Gastroesophageal sphincter (tissue), 4 donors: ENCODE results near the gene SBDS. TPM values are rescaled to one million over a fixed set of nuclear protein-coding genes. Genes with fewer than 3 reads are reported as not detected.

Experiments used
- ATAC-seq: fragments of 150-250 bp; one replicate; pipeline ENCODE4 v1.9.1; 2016; ENCODE audit warnings: mild to moderate bottlenecking, moderate library complexity
- H3K27ac ChIP-seq, 4 donors: fragments of 200-600 bp; sonication (generic) in 3 of 4; 1 replicate in 3 of 4; 2 replicates in 1 of 4; pipeline ENCODE4 v1.5.1; 2016 to 2019
- H3K27me3 ChIP-seq: fragments of 200-600 bp; sonication (generic); one replicate; pipeline ENCODE4 v1.5.1; 2019
- H3K36me3 ChIP-seq, 2 donors: fragments of 200-600 bp; sonication (generic); one replicate each; pipeline ENCODE4 v1.5.1; 2019; ENCODE audit warnings: control low read depth in 1 of 2
- H3K4me1 ChIP-seq, 3 donors: fragments of 200-600 bp; sonication (generic); 1 replicate in 2 of 3; 2 replicates in 1 of 3; pipeline ENCODE4 v1.5.1; 2016 to 2019; ENCODE audit warnings: control low read depth in 2 of 3
- H3K4me3 ChIP-seq, 2 donors: fragments of 200-600 bp; sonication (generic); one replicate each; pipeline ENCODE4 v1.5.1; 2019; ENCODE audit warnings: mild to moderate bottlenecking in 1 of 2, moderate library complexity in 1 of 2
- H3K9me3 ChIP-seq, 3 donors: fragments of 200-600 bp; sonication (generic); one replicate each; pipeline ENCODE4 v1.5.1; 2017 to 2019; ENCODE audit warnings: control low read depth in 2 of 3
- EP300 ChIP-seq: sonication (generic); formaldehyde crosslinking; IDR thresholded peaks from one replicate; pipeline ENCODE4 v1.6.1; 2017; ENCODE audit warnings: antibody characterized with exemption, mild to moderate bottlenecking
- POLR2A ChIP-seq, 2 donors: fragments of 450-650 bp; IDR thresholded peaks; one replicate each; pipeline ENCODE4 v1.6.1; 2017; ENCODE audit warnings: antibody characterized with exemption in 2 of 2, mild to moderate bottlenecking in 2 of 2, moderate library complexity in 1 of 2
- POLR2AphosphoS5 ChIP-seq: sonication (generic); formaldehyde crosslinking; IDR thresholded peaks from one replicate; pipeline ENCODE4 v1.6.1; 2017; ENCODE audit warnings: antibody characterized with exemption
- WGBS, 2 donors: methylation state at CpG; one replicate each; pipeline ENCODE4 v1.1.5; 2018; ENCODE audit warnings: low coverage in 1 of 2; 5-methylcytosine and 5-hydroxymethylcytosine counted together
- total RNA-seq, 4 donors: library from RNA; depleted of rRNA; stranded (reverse); fragments of >200 nt; gene quantifications; one replicate each; pipeline ENCODE4 v1.1.0, GENCODE V29; 2016
- TF ChIP-seq, protein P1 (sequence below), 4 experiments: fragments of 200-600 bp in 2 of 4; fragments of 450-650 bp in 2 of 4; sonication (generic) in 1 of 4; IDR thresholded peaks; one replicate each; pipeline ENCODE4 v1.5.1; 2017 to 2019; ENCODE audit warnings: antibody characterized with exemption in 4 of 4, mild to moderate bottlenecking in 2 of 4, moderate library complexity in 2 of 4

Gene SBDS
- total RNA-seq, 4 donors from 2014 or later: 210 to 340 (median 304) TPM

- Histone ChIP-seq H3K36me3 (peaks cover 0 to 16% of the 10 kb centered on the region in 2 donors), H3K4me3 (no peak overlapping the region), H3K27me3 (no peaks in the 10 kb centered on the region), H3K27ac (no peak overlapping the region), H3K4me1 (no peaks in the 10 kb centered on the region), H3K9me3 (no peaks in the 10 kb centered on the region)
- TF ChIP-seq, protein P1, sequence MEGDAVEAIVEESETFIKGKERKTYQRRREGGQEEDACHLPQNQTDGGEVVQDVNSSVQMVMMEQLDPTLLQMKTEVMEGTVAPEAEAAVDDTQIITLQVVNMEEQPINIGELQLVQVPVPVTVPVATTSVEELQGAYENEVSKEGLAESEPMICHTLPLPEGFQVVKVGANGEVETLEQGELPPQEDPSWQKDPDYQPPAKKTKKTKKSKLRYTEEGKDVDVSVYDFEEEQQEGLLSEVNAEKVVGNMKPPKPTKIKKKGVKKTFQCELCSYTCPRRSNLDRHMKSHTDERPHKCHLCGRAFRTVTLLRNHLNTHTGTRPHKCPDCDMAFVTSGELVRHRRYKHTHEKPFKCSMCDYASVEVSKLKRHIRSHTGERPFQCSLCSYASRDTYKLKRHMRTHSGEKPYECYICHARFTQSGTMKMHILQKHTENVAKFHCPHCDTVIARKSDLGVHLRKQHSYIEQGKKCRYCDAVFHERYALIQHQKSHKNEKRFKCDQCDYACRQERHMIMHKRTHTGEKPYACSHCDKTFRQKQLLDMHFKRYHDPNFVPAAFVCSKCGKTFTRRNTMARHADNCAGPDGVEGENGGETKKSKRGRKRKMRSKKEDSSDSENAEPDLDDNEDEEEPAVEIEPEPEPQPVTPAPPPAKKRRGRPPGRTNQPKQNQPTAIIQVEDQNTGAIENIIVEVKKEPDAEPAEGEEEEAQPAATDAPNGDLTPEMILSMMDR (IDR thresholded peaks at IDR 0.05): no peak
- no peak for TF ChIP-seq EP300
- TF ChIP-seq POLR2A (IDR thresholded peaks at IDR 0.05): no peak
- no peak for TF ChIP-seq POLR2AphosphoS5
- WGBS, 2 donors: 35 to 40% methylated on average over 1 to 4 of the region's 4 CpGs
- ATAC-seq: no peak
Measured at GRCh38 chr7:66964411-66964810, 31.0 kb downstream of the SBDS start.

- no peak for ATAC-seq
- H3K4me1 ChIP-seq: no peaks in the 10 kb centered on the region
- H3K36me3 ChIP-seq: peaks cover 0 to 49% of the 10 kb centered on the region in 2 donors
- 80% methylated on average over 1 of the region's 5 CpGs; no CpG with 5 or more reads in 1 of the 2 donors for WGBS, 2 donors
- no peak overlapping the region for H3K27ac ChIP-seq
- no peaks in the 10 kb centered on the region for H3K9me3 ChIP-seq
- H3K27me3 ChIP-seq: no peaks in the 10 kb centered on the region
- TF ChIP-seq EP300 (no peak), POLR2A (IDR thresholded peaks at IDR 0.05) (no peak), POLR2AphosphoS5 (no peak)
- TF ChIP-seq, protein P1 (IDR thresholded peaks at IDR 0.05): no peak
- no peak overlapping the region for H3K4me3 ChIP-seq
Measured at GRCh38 chr7:66961096-66961495, 34.3 kb downstream of the SBDS start.

- WGBS, 2 donors: 94 to 96% methylated on average over 4 of the region's 4 CpGs
- ATAC-seq: no peak
Measured at GRCh38 chr7:66960192-66960591, 35.2 kb downstream of the SBDS start.

GRCh38 chr7:66958538-66959350 lies 36.6 kb downstream of the SBDS start:
- H3K27ac ChIP-seq: no peak overlapping the region
- peaks cover 0 to 72% of the 10 kb centered on the region in 2 donors for H3K36me3 ChIP-seq
- H3K4me3 ChIP-seq: no peak overlapping the region
- no peak for TF ChIP-seq EP300
- no peaks in the 10 kb centered on the region for H3K4me1 ChIP-seq
- 79 to 93% methylated on average over 7 to 12 of the region's 17 CpGs for WGBS, 2 donors
- no peaks in the 10 kb centered on the region for H3K27me3 ChIP-seq
- no peaks in the 10 kb centered on the region for H3K9me3 ChIP-seq
- ATAC-seq: no peak

More at GRCh38 chr7:66960192-66960591, 35.2 kb downstream of the SBDS start:
- H3K27ac ChIP-seq: no peak overlapping the region
- TF ChIP-seq, protein P1 (IDR thresholded peaks at IDR 0.05): no peak
- TF ChIP-seq POLR2A (IDR thresholded peaks at IDR 0.05) (no peak), POLR2AphosphoS5 (no peak), EP300 (no peak)
- peaks cover 0 to 58% of the 10 kb centered on the region in 2 donors for H3K36me3 ChIP-seq
- no peaks in the 10 kb centered on the region for H3K9me3 ChIP-seq
- H3K4me1 ChIP-seq: no peaks in the 10 kb centered on the region
- H3K27me3 ChIP-seq: no peaks in the 10 kb centered on the region
- no peak overlapping the region for H3K4me3 ChIP-seq

GRCh38 chr7:66957595-66958290 lies 37.6 kb downstream of the SBDS start:
- TF ChIP-seq POLR2A (IDR thresholded peaks at IDR 0.05) (no peak), POLR2AphosphoS5 (no peak), EP300 (no peak)
- TF ChIP-seq, protein P1 (IDR thresholded peaks at IDR 0.05): no peak
- Histone ChIP-seq H3K27ac (no peak overlapping the region), H3K4me3 (no peak overlapping the region), H3K27me3 (no peaks in the 10 kb centered on the region), H3K36me3 (peaks cover 0 to 82% of the 10 kb centered on the region in 2 donors), H3K4me1 (no peaks in the 10 kb centered on the region), H3K9me3 (no peaks in the 10 kb centered on the region)
- ATAC-seq: no peak
- WGBS, 2 donors: 85 to 87% methylated on average over 12 to 13 of the region's 13 CpGs
